Activated T-cell treated with anti-CD3 and anti-CD28 coated beads for 1 hour (primary cell): ENCODE measurements around the gene ARID5B.
"Not testable (repeated sequence)": the region's sequence is repeated elsewhere in the genome, so short reads cannot be mapped to it uniquely, and the experiment has no call there.

Experiments used
- DNase-seq: peaks from one replicate; pipeline ENCODE4 v3.0.0-alpha.2; 2020; ENCODE audit warnings: low read depth

ARID5B gene

GRCh38 chr10:62014510-62014909 is 113.0 kb downstream of the ARID5B start:
- no peak for DNase-seq

- DNase-seq: no peak
Measured at GRCh38 chr10:62015994-62016393, 114.5 kb downstream of the ARID5B start.

GRCh38 chr10:62016623-62017490 is 115.4 kb downstream of the ARID5B start:
- DNase-seq: no peak

GRCh38 chr10:62017491-62017870 is 116.0 kb downstream of the ARID5B start:
- DNase-seq: no peak

- DNase-seq: no peak
Measured at GRCh38 chr10:62018131-62018911, 116.8 kb downstream of the ARID5B start.

GRCh38 chr10:62019013-62019684 is 117.7 kb downstream of the ARID5B start:
- no peak for DNase-seq

- DNase-seq: no peak
Measured at GRCh38 chr10:62019685-62020359, 118.3 kb downstream of the ARID5B start.

- no peak for DNase-seq
Measured at GRCh38 chr10:62021128-62021665, 119.7 kb downstream of the ARID5B start.

- no peak for DNase-seq
Measured at GRCh38 chr10:62021978-62022802, 120.7 kb downstream of the ARID5B start.

- DNase-seq: no peak
Measured at GRCh38 chr10:62022830-62023229, 121.3 kb downstream of the ARID5B start.

GRCh38 chr10:62023329-62023728 is 121.8 kb downstream of the ARID5B start:
- DNase-seq: no peak

GRCh38 chr10:62024026-62024701 is 122.7 kb downstream of the ARID5B start:
- no peak for DNase-seq

GRCh38 chr10:62025134-62025794 is 123.8 kb downstream of the ARID5B start:
- DNase-seq: no peak

GRCh38 chr10:62025901-62026879 is 124.7 kb downstream of the ARID5B start:
- no peak for DNase-seq

- DNase-seq: no peak
Measured at GRCh38 chr10:62027841-62028501, 126.5 kb downstream of the ARID5B start.

- DNase-seq: not testable (repeated sequence)
Measured at GRCh38 chr10:62028502-62028842, 127.0 kb downstream of the ARID5B start.

- DNase-seq: no peak
Measured at GRCh38 chr10:62029401-62029800, 127.9 kb downstream of the ARID5B start.

GRCh38 chr10:62031507-62031906 is 130.0 kb downstream of the ARID5B start:
- no peak for DNase-seq
